Hepatocyte (in vitro differentiated cells): ENCODE data around the gene DISC1. TPM values are rescaled to one million over a fixed set of nuclear protein-coding genes. Genes with fewer than 3 reads are reported as not detected.

Experiments used
- DNase-seq: peaks from one replicate; pipeline ENCODE4 v3.0.0-alpha.2; 2016; ENCODE audit warnings: low spot score
- H2AFZ ChIP-seq: fragments of 200-600 bp; sonication (generic); 2 replicates; pipeline ENCODE4 v1.6.0; 2016; ENCODE audit warnings: antibody characterized with exemption, mild to moderate bottlenecking
- H3K27ac ChIP-seq: fragments of 200-600 bp; sonication (generic); 2 replicates; pipeline ENCODE4 v1.5.1; 2016; ENCODE audit warnings: mild to moderate bottlenecking
- H3K27me3 ChIP-seq: fragments of 200-600 bp; sonication (generic); 2 replicates; pipeline ENCODE4 v1.6.1; 2016
- H3K36me3 ChIP-seq: fragments of 200-600 bp; sonication (generic); replicated peaks from 2 replicates; pipeline ENCODE4 v1.5.1; 2016; ENCODE audit warnings: low read depth; ENCODE audit not compliant: insufficient read depth
- H3K4me1 ChIP-seq: fragments of 200-600 bp; sonication (generic); 2 replicates; pipeline ENCODE4 v1.5.1; 2016; ENCODE audit warnings: mild to moderate bottlenecking, moderate library complexity; ENCODE audit not compliant: insufficient read depth
- H3K4me2 ChIP-seq: fragments of 200-600 bp; sonication (generic); 2 replicates; pipeline ENCODE4 v1.6.0; 2016
- H3K4me3 ChIP-seq: fragments of 200-600 bp; sonication (generic); 2 replicates; pipeline ENCODE4 v1.5.1; 2016; ENCODE audit warnings: mild to moderate bottlenecking
- H3K79me2 ChIP-seq: fragments of 200-600 bp; sonication (generic); 2 replicates; pipeline ENCODE4 v1.6.0; 2017; ENCODE audit warnings: mild to moderate bottlenecking
- H3K9me2 ChIP-seq: fragments of 200-600 bp; sonication (generic); replicated peaks from 2 replicates; pipeline ENCODE4 v1.6.0; 2017; ENCODE audit warnings: mild to moderate bottlenecking; ENCODE audit not compliant: insufficient read depth
- H3K9me3 ChIP-seq: fragments of 200-600 bp; sonication (generic); 2 replicates; pipeline ENCODE4 v1.5.1; 2016; ENCODE audit warnings: low read depth, mild to moderate bottlenecking
- H4K20me1 ChIP-seq: fragments of 200-600 bp; sonication (generic); 2 replicates; pipeline ENCODE4 v1.6.0; 2016; ENCODE audit warnings: mild to moderate bottlenecking; ENCODE audit not compliant: insufficient read depth, poor library complexity, severe bottlenecking
- EZH2 ChIP-seq: fragments of 200-600 bp; sonication (generic); IDR thresholded peaks from 2 replicates; pipeline ENCODE4 v1.6.1; 2016; ENCODE audit warnings: antibody characterized with exemption, mild to moderate bottlenecking, borderline replicate concordance
- EZH2phosphoT487 ChIP-seq: fragments of 200-600 bp; sonication (generic); IDR thresholded peaks from one replicate; pipeline ENCODE4 v1.6.1; 2018; ENCODE audit warnings: antibody characterized with exemption, mild to moderate bottlenecking, low read depth, moderate library complexity; ENCODE audit not compliant: unreplicated experiment, severe bottlenecking
- WGBS: methylation state at CpG from one replicate; pipeline ENCODE4 v1.1.6; 2016; ENCODE audit warnings: low lambda C conversion rate; ENCODE audit errors: missing lambda C conversion rate; 5-methylcytosine and 5-hydroxymethylcytosine counted together
- polyA plus RNA-seq: library from polyadenylated mRNA; unstranded; fragments of >200 nt; fragmentation: Nextera tagmentation; extraction: Ambion mirVana; gene quantifications from 2 replicates; pipeline ENCODE4 v1.2.1, GENCODE V29; 2016
- total RNA-seq: library from RNA; depleted of rRNA; stranded (reverse); fragments of >200 nt; gene quantifications from 2 replicates; pipeline ENCODE4 v1.2.3, GENCODE V29; 2014
- TF ChIP-seq, protein P1 (sequence below): fragments of 200-600 bp; sonication (generic); IDR thresholded peaks from 2 replicates; pipeline ENCODE4 v1.5.1; 2016; ENCODE audit warnings: antibody characterized with exemption, mild to moderate bottlenecking; ENCODE audit not compliant: poor library complexity

Gene DISC1
- total and polyA plus RNA-seq, 2 experiments from 2014 or later: 3.0 to 4.7 TPM

DNA sequence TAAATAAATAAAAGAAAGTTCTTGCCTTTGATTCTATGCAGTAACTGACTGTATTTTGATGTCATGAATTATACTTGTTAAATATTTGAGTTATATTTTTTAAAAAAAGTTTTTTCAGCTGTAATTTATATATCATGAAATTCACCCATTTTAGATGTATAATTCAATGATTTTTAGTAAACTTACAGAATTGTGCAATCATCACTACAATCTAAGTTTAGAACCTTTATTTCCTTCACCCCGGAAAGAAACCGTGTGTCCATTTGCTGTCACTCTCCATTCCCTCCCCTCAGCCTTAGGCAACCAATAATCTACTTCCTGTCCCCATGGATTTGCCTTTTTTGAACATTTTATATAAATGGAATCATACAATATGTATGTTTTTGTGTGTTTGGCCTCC, 32.5 kb upstream of the DISC1 start:
- Histone ChIP-seq H3K4me2 (no peak overlapping the region), H3K9me3 (no peaks in the 10 kb centered on the region), H4K20me1 (no peaks in the 10 kb centered on the region), H3K4me3 (no peak overlapping the region), H3K27ac (no peak overlapping the region), H3K9me2 (no peaks in the 10 kb centered on the region), H3K36me3 (no peaks in the 10 kb centered on the region), H3K4me1 (peaks cover 7% of the 10 kb centered on the region), H3K27me3 (no peaks in the 10 kb centered on the region), H3K79me2 (no peaks in the 10 kb centered on the region), H2AFZ (no peak overlapping the region)
- 67% methylated on average over 2 of the region's 2 CpGs for WGBS
- TF ChIP-seq EZH2 (no peak), EZH2phosphoT487 (no peak)
- TF ChIP-seq, protein P1, sequence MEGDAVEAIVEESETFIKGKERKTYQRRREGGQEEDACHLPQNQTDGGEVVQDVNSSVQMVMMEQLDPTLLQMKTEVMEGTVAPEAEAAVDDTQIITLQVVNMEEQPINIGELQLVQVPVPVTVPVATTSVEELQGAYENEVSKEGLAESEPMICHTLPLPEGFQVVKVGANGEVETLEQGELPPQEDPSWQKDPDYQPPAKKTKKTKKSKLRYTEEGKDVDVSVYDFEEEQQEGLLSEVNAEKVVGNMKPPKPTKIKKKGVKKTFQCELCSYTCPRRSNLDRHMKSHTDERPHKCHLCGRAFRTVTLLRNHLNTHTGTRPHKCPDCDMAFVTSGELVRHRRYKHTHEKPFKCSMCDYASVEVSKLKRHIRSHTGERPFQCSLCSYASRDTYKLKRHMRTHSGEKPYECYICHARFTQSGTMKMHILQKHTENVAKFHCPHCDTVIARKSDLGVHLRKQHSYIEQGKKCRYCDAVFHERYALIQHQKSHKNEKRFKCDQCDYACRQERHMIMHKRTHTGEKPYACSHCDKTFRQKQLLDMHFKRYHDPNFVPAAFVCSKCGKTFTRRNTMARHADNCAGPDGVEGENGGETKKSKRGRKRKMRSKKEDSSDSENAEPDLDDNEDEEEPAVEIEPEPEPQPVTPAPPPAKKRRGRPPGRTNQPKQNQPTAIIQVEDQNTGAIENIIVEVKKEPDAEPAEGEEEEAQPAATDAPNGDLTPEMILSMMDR: no peak
- DNase-seq: no peak

DNA sequence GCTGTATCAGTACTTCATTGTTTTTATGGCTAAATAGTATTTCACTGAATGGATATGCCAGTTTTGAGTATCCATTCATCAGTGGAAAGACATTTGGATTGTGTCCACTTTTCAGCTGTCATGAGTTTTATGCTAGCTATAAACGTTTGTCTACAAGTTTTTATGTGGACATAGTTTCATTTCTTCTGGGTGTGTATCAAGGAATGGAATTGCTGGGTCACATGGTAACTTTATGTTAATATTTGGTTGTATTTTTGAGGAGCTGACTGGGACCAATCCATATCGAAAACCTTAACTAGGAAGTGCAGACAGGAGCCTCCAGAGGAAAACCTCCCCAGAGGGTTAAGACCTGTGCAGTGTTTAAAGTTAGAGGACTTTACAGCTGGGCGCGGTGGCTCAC, 31.8 kb upstream of the DISC1 start:
- Histone ChIP-seq H3K79me2 (no peaks in the 10 kb centered on the region), H3K9me2 (no peaks in the 10 kb centered on the region), H3K4me2 (no peak overlapping the region), H3K4me1 (peaks cover 7% of the 10 kb centered on the region), H3K36me3 (no peaks in the 10 kb centered on the region), H3K27me3 (no peaks in the 10 kb centered on the region), H2AFZ (no peak overlapping the region), H3K9me3 (no peaks in the 10 kb centered on the region), H3K27ac (no peak overlapping the region), H3K4me3 (no peak overlapping the region), H4K20me1 (no peaks in the 10 kb centered on the region)
- no peak for DNase-seq
- TF ChIP-seq EZH2phosphoT487: no peak
- TF ChIP-seq, protein P1: no peak
- no peak for TF ChIP-seq EZH2
- WGBS: 90% methylated on average over 4 of the region's 4 CpGs

DNA sequence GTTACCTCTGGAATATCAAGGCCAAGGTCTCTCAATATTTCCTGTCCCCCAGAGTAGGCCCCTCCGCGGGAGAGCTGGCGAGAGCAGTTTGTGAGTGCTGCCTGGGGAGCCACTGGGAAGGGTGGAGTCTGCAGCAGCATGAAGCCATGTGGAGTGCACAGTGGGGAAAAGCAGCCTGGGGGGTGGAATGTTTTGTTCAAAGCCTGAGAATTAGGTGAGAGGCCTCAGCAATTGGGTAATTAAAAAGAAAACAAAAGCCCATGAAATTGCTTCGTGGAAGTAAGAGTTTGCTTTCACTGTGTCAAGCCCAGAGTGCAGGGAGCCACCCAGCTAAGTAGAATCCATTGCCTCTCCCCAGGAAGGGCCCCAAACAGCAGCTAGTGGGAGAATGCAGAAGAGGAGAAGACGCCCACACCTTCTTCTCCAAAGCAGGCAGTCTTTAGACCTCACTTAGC, 30.2 kb upstream of the DISC1 start:
- no peaks in the 10 kb centered on the region for H3K9me3 ChIP-seq
- H3K27ac ChIP-seq: no peak overlapping the region
- H3K9me2 ChIP-seq: no peaks in the 10 kb centered on the region
- no peak for TF ChIP-seq EZH2phosphoT487
- TF ChIP-seq EZH2: no peak
- TF ChIP-seq, protein P1: no peak
- H3K4me3 ChIP-seq: no peak overlapping the region
- no peaks in the 10 kb centered on the region for H4K20me1 ChIP-seq
- DNase-seq: no peak
- no peaks in the 10 kb centered on the region for H3K36me3 ChIP-seq
- 42% methylated on average over 5 of the region's 5 CpGs for whole genome bisulfite sequencing
- H3K79me2 ChIP-seq: no peaks in the 10 kb centered on the region
- no peak overlapping the region for H3K4me2 ChIP-seq
- H2AFZ ChIP-seq: no peak overlapping the region
- peaks cover 7% of the 10 kb centered on the region for H3K4me1 ChIP-seq
- H3K27me3 ChIP-seq: no peaks in the 10 kb centered on the region

DNA sequence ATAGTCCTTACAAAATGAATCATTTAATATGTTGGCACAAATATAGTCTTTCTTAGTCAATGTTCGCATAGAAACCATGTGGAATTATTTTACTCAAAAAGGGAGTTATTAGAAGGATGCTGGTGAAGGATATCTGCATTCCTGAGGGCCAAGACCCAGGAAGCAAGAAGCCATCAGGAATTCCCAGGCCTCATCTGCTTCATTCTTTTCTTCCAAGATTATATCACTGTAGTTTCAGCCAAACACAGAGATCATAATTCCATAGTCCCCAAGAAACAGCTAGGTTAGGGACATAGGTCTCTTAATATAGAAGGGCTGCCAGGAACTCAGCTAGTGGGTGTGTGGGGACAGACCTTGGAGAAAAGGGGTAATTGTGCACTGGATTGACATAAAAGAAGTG, 28.6 kb upstream of the DISC1 start:
- no peak overlapping the region for H3K4me3 ChIP-seq
- no peak for DNase-seq
- WGBS: 89% methylated on average over 1 of the region's 1 CpG
- TF ChIP-seq EZH2phosphoT487: no peak
- TF ChIP-seq, protein P1: no peak
- no peak for TF ChIP-seq EZH2
- H3K4me1 ChIP-seq: peaks cover 7% of the 10 kb centered on the region
- no peak overlapping the region for H2AFZ ChIP-seq
- no peaks in the 10 kb centered on the region for H3K27me3 ChIP-seq
- no peaks in the 10 kb centered on the region for H3K9me2 ChIP-seq
- no peaks in the 10 kb centered on the region for H3K9me3 ChIP-seq
- H3K79me2 ChIP-seq: no peaks in the 10 kb centered on the region
- H3K27ac ChIP-seq: no peak overlapping the region
- H3K4me2 ChIP-seq: no peak overlapping the region
- no peaks in the 10 kb centered on the region for H4K20me1 ChIP-seq
- H3K36me3 ChIP-seq: no peaks in the 10 kb centered on the region
